IPS-18c (cell line): ENCODE measurements around the gene ESR1.
A peak's percentile ranks its signal among the peaks of the same experiment; 100 is the strongest.

Source experiments
- H3K4me3 ChIP-seq: 2 replicates; pipeline ENCODE4 v1.7.0; 2013; ENCODE audit warnings: low read depth, mild to moderate bottlenecking, low read length, moderate library complexity; ENCODE audit not compliant: insufficient read depth
- H3K9me3 ChIP-seq: one replicate; pipeline ENCODE4 v1.6.1; 2013; ENCODE audit warnings: mild to moderate bottlenecking, low read length, moderate library complexity; ENCODE audit not compliant: control insufficient read depth, insufficient read depth

Gene ESR1

DNA sequence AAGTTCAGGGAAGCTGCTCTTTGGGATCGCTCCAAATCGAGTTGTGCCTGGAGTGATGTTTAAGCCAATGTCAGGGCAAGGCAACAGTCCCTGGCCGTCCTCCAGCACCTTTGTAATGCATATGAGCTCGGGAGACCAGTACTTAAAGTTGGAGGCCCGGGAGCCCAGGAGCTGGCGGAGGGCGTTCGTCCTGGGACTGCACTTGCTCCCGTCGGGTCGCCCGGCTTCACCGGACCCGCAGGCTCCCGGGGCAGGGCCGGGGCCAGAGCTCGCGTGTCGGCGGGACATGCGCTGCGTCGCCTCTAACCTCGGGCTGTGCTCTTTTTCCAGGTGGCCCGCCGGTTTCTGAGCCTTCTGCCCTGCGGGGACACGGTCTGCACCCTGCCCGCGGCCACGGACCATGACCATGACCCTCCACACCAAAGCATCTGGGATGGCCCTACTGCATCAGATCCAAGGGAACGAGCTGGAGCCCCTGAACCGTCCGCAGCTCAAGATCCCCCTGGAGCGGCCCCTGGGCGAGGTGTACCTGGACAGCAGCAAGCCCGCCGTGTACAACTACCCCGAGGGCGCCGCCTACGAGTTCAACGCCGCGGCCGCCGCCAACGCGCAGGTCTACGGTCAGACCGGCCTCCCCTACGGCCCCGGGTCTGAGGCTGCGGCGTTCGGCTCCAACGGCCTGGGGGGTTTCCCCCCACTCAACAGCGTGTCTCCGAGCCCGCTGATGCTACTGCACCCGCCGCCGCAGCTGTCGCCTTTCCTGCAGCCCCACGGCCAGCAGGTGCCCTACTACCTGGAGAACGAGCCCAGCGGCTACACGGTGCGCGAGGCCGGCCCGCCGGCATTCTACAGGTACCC lies at the start of gene ESR1:
TSS of gene ESR1 (plus strand) at position 170 of the 858 bp plus-strand sequence. CDS start at position 401, 231 bp downstream.
- no peaks in the 10 kb centered on the region for H3K9me3 ChIP-seq
- H3K4me3 ChIP-seq, result peak within 1 kb of the TSS; percentile 53

DNA sequence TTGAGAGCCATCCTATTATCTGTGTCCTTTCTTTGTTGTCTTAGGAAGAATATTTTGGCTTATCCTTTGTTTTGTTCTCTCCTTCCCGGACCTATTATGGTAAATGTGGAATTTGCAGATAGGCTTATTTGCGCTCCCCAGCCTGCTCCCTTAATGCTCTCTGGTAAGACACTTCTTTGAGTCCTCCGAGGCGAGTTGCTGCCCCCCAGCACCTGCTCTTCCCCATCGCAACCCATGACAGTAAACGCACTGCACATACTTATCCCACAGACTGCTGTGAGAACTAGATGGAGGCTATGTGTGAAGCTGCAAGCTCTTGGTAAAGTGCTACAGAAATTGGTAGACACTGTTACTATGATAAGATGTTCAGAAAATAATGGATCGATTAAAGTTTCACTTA lies 47.0 kb upstream of the ESR1 start:
- H3K9me3 ChIP-seq, result no peaks in the 10 kb centered on the region

GRCh38 chr6:151761851-151762250 lies 45.6 kb upstream of the ESR1 start:
- H3K4me3 ChIP-seq, result no peak overlapping the region
- H3K9me3 ChIP-seq, result no peaks in the 10 kb centered on the region

More for the DNA sequence above, 47.0 kb upstream of the ESR1 start:
- H3K4me3 ChIP-seq, result no peak overlapping the region

DNA sequence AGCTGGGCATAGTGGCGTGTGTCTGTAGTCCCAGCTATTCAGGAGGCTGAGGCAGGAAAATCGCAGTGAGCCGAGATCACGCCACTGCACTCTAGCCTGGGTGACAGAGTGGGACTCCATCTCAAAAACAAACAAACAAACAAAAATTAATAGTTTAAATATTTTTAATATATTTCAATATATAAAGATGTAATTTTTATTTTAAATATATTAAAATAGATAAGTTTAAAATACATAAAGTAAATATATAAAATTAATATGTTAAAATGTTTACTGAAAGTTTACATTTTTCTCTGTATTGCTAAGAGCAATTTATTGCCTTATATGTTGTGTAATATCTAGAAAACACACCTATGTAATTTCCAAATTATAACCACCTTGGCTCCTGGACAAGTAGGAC lies 44.7 kb upstream of the ESR1 start:
- Histone ChIP-seq H3K9me3 (no peaks in the 10 kb centered on the region), H3K4me3 (no peak overlapping the region)

DNA sequence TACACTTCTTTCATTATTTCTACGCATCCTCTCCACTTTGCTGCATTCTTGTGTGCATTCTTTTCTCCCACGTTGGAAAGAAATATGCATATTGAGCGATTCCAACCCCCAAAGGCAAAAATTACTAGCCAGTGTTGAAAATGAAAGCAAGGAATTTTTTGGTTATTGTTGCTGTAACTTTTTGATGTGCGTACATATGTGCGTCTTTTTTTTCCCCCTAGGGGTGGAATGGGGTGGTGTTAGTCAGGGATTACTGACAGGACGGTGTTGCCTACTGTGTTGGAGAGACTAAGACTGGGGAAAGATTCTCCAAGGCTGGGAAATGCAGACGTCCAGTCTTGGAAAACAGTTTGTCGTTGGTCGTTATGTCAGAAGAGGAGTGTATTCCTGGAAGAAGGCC lies 44.2 kb upstream of the ESR1 start:
- Histone ChIP-seq H3K9me3 (no peaks in the 10 kb centered on the region), H3K4me3 (no peak overlapping the region)

DNA sequence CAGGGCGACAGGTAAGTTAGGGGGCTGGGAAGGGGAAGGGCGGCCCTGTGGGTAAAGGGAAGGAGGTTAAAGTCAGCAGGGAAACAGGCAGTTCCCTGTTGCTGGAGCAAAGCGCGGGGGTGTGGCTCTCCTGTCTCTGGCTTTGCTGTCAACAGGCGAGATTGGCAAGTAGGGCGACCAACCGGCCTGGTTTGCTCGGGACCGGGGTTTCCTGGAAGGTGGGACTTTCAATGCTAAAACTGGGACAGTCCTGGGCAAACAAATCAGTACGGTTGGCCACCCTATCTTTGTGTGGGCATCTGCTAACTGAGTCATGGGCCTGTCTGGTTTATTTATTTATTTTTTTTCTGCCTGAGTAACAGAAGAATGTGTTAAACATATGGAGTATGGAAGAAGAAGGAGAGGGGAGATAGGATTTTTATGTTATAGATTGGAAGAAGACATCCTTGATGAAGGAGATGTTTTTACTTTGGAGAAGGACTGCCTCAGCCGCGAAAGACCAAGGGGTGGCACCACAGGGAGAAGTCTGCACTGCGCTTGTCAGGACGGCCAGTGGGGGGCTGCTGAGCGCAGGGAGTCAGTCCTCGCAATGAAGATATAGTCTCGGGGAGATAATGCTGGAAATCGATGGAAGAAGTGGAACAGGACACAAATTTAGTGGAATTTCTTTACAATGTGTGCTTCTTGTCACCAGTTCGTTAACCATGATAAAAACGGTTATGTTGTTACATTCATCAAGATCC lies 43.4 kb upstream of the ESR1 start:
- Histone ChIP-seq H3K9me3 (no peaks in the 10 kb centered on the region), H3K4me3 (peak overlapping the region; percentile 25; the same call in 1 of the 2 replicates)

GRCh38 chr6:151765444-151765886 lies 42.0 kb upstream of the ESR1 start:
- Histone ChIP-seq H3K9me3 (no peaks in the 10 kb centered on the region), H3K4me3 (no peak overlapping the region)

DNA sequence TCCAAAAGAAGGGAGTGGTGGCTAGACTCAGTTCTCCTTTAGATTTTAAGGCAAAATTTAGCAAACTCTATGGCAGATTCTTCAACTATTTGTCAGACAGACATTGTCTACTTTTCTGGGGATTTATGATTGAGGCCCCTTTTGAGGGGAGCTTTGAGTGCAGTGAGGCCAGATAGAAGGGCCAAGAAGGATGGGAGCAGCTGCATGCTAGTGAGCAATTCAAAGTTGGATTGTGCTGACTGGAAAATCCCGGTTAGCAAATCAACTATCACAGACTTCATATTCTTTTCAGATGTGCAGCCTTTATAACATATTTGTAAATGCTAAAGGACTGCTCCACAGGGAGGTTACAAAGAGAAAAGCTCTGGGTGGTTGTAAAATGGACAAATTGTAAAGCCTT lies 35.0 kb upstream of the ESR1 start:
- no peak overlapping the region for H3K4me3 ChIP-seq
- H3K9me3 ChIP-seq, result no peaks in the 10 kb centered on the region

GRCh38 chr6:151773382-151773781 lies 34.1 kb upstream of the ESR1 start:
- no peaks in the 10 kb centered on the region for H3K9me3 ChIP-seq

DNA sequence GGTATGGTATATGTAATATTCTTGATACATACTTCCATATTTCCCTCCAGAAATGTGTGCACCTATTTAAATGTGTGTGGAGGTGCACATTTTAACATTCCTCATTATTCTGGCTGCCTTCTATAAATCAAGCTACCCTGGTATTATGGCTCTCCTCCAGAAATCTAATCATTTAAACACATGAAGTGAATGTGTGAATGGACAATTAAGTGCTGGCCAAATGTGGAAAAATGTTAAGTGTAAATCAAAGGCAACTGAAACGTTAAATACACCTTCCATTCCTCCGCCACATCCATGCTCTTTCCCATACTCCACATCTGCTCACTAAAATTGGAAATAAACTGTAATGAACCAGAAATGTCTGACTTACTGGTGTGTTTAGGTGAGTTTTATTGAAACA lies 24.9 kb upstream of the ESR1 start:
- no peaks in the 10 kb centered on the region for H3K9me3 ChIP-seq
- H3K4me3 ChIP-seq, result no peak overlapping the region

More at GRCh38 chr6:151773382-151773781, 34.1 kb upstream of the ESR1 start:
- H3K4me3 ChIP-seq, result no peak overlapping the region

- no peaks in the 10 kb centered on the region for H3K9me3 ChIP-seq
- no peak overlapping the region for H3K4me3 ChIP-seq
These were observed 23.8 kb upstream of the ESR1 start for GRCh38 chr6:151783692-151784091.

GRCh38 chr6:151784441-151785214 lies 22.9 kb upstream of the ESR1 start:
- H3K9me3 ChIP-seq, result no peaks in the 10 kb centered on the region
- no peak overlapping the region for H3K4me3 ChIP-seq

- Histone ChIP-seq H3K4me3 (no peak overlapping the region), H3K9me3 (no peaks in the 10 kb centered on the region)
These were observed 10.5 kb upstream of the ESR1 start for GRCh38 chr6:151796842-151797530.

GRCh38 chr6:151803743-151804142 lies 3.7 kb upstream of the ESR1 start:
- Histone ChIP-seq H3K9me3 (no peaks in the 10 kb centered on the region), H3K4me3 (no peak overlapping the region)

GRCh38 chr6:151804585-151805285 lies 2.7 kb upstream of the ESR1 start:
- H3K9me3 ChIP-seq, result no peaks in the 10 kb centered on the region
- H3K4me3 ChIP-seq, result no peak overlapping the region

DNA sequence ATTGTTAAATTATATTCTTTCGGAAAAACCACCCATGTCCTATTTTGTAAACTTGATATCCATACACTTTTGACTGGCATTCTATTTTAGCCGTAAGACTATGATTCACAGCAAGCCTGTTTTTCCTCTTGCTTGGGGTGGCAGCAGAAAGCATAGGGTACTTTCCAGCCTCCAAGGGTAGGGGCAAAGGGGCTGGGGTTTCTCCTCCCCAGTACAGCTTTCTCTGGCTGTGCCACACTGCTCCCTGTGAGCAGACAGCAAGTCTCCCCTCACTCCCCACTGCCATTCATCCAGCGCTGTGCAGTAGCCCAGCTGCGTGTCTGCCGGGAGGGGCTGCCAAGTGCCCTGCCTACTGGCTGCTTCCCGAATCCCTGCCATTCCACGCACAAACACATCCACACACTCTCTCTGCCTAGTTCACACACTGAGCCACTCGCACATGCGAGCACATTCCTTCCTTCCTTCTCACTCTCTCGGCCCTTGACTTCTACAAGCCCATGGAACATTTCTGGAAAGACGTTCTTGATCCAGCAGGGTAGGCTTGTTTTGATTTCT lies 2.1 kb upstream of the ESR1 start:
- Histone ChIP-seq H3K4me3 (no peak overlapping the region), H3K9me3 (no peaks in the 10 kb centered on the region)
